HEK293T (cell line): ENCODE results near the gene ERCC6L2.

Experiments
- BHLHE40 ChIP-seq: fragments of 450-650 bp; IDR thresholded peaks from 2 replicates; pipeline ENCODE4 v1.6.1; 2016; ENCODE audit warnings: mild to moderate bottlenecking, moderate library complexity, borderline replicate concordance
- CTBP1 ChIP-seq: fragments of 450-650 bp; IDR thresholded peaks from 2 replicates; pipeline ENCODE4 v1.6.1; 2016; ENCODE audit warnings: borderline replicate concordance
- ELF4 ChIP-seq: fragments of 450-650 bp; IDR thresholded peaks from 2 replicates; pipeline ENCODE4 v1.6.1; 2017; ENCODE audit warnings: antibody characterized with exemption
- FOXA1 ChIP-seq: fragments of 450-650 bp; IDR thresholded peaks from 2 replicates; pipeline ENCODE4 v1.6.1; 2016; ENCODE audit warnings: mild to moderate bottlenecking
- FOXK2 ChIP-seq: fragments of 450-650 bp; IDR thresholded peaks from 2 replicates; pipeline ENCODE4 v1.6.1; 2016; ENCODE audit warnings: mild to moderate bottlenecking
- FOXM1 ChIP-seq: fragments of 450-650 bp; IDR thresholded peaks from 2 replicates; pipeline ENCODE4 v1.6.1; 2017; ENCODE audit warnings: mild to moderate bottlenecking, borderline replicate concordance
- HDGF ChIP-seq: fragments of 450-650 bp; IDR thresholded peaks from 2 replicates; pipeline ENCODE4 v1.6.1; 2017; ENCODE audit warnings: antibody characterized with exemption, borderline replicate concordance
- L3MBTL2 ChIP-seq: fragments of 450-650 bp; conservative IDR thresholded peaks from 2 replicates; pipeline ENCODE4 v1.6.1; 2016; ENCODE audit warnings: mild to moderate bottlenecking
- NFRKB ChIP-seq: fragments of 450-650 bp; IDR thresholded peaks from 2 replicates; pipeline ENCODE4 v1.6.1; 2016; ENCODE audit warnings: mild to moderate bottlenecking, moderate library complexity
- SP1 ChIP-seq: fragments of 450-650 bp; IDR thresholded peaks from 2 replicates; pipeline ENCODE4 v1.6.1; 2017
- SUZ12 ChIP-seq: fragments of 450-650 bp; IDR thresholded peaks from 2 replicates; pipeline ENCODE4 v1.6.1; 2016; ENCODE audit warnings: mild to moderate bottlenecking
- TARDBP ChIP-seq: fragments of 450-650 bp; IDR thresholded peaks from 2 replicates; pipeline ENCODE4 v1.6.1; 2016
- ZNF384 ChIP-seq: fragments of 450-650 bp; IDR thresholded peaks from 2 replicates; pipeline ENCODE4 v1.6.1; 2016
- TF ChIP-seq, protein P1 (sequence below): fragments of 450-650 bp; IDR thresholded peaks from 2 replicates; pipeline ENCODE4 v1.6.1; 2016

DNA sequence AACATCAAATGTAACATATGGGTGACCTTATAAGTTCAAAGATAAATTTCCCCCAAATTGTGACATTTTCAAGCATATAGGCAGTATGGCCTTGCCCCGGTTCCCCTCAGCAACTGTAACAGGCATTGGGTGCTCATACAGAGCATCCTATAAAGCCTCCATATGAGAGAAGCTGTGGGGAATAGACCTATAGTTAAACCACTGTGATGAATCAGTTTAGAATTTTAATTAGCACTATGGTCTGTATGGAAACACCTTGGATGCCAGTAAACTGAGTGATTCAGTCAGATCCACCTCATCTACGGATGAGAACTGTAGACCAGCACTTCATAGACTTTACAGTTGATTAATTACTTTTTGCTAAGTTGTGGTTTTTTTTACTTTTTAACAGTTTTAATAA, 79.4 kb downstream of the ERCC6L2 start:
- TF ChIP-seq NFRKB (no peak), TARDBP (no peak), FOXA1 (no peak), SP1 (no peak), FOXM1 (no peak), FOXK2 (no peak), SUZ12 (no peak), HDGF (no peak), CTBP1 (no peak), BHLHE40 (no peak), L3MBTL2 (no peak), ELF4 (no peak), ZNF384 (no peak)
- TF ChIP-seq, protein P1, sequence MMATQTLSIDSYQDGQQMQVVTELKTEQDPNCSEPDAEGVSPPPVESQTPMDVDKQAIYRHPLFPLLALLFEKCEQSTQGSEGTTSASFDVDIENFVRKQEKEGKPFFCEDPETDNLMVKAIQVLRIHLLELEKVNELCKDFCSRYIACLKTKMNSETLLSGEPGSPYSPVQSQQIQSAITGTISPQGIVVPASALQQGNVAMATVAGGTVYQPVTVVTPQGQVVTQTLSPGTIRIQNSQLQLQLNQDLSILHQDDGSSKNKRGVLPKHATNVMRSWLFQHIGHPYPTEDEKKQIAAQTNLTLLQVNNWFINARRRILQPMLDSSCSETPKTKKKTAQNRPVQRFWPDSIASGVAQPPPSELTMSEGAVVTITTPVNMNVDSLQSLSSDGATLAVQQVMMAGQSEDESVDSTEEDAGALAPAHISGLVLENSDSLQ = no peak
